GM12878 (cell line): ENCODE data around the gene CAMK2B. TPM values are rescaled to one million over a fixed set of nuclear protein-coding genes. Genes with fewer than 3 reads are reported as not detected.

Experiments used
- ATAC-seq: fragments of 200-7000 bp; cut with Tn5 transposase; 3 replicates; pipeline ENCODE4 v1.9.1; 2020; ENCODE audit warnings: mild to moderate bottlenecking, moderate library complexity
- BruUV-seq: library from RNA; stranded (reverse); fragments of 400-500 nt; replicated peaks from 2 replicates; lab custom pipeline; 2021; lab: Mats Ljungman, UMichigan
- CTCF ChIA-PET: fragments of 300-600 bp; sonication (Branson Sonifier 250); formaldehyde crosslinking; extraction: SDS; loops from one replicate; lab custom pipeline; 2021; ENCODE audit warnings: inconsistent platforms; lab: Yijun Ruan, JAX
- POLR2A ChIA-PET: fragments of 350-600 bp; formaldehyde crosslinking; extraction: SDS; loops from one replicate; lab custom pipeline; 2021; ENCODE audit warnings: inconsistent platforms; lab: Charles Lee
- RAD21 ChIA-PET: fragments of 300-600 bp; sonication (Branson Sonifier 250); formaldehyde crosslinking; loops from one replicate; lab custom pipeline; 2023; ENCODE audit warnings: antibody characterized with exemption; ENCODE audit not compliant: unreplicated experiment; lab: Charles Lee
- SMC1A ChIA-PET: fragments of 300-600 bp; sonication (Branson Sonifier 250); formaldehyde crosslinking; loops from one replicate; lab custom pipeline; 2023; ENCODE audit not compliant: unreplicated experiment, uncharacterized antibody; lab: Charles Lee
- DNase-seq: peaks from one replicate; pipeline ENCODE4 v3.0.0-alpha.2; 2011; ENCODE audit warnings: low read depth, low spot score
- FAIRE-seq: peaks from 3 replicates; lab custom pipeline; 2011; peaks lifted over from hg19 to GRCh38; lab: Jason Lieb, UNC
- H2AFZ ChIP-seq: 2 replicates; pipeline ENCODE4 v1.6.0; 2011; ENCODE audit warnings: low read depth, low read length, control low read depth; ENCODE audit not compliant: control insufficient read depth
- H3K27ac ChIP-seq: 2 replicates; pipeline ENCODE4 v1.5.1; 2011; ENCODE audit warnings: control low read depth; ENCODE audit not compliant: control insufficient read depth, insufficient read depth
- H3K27me3 ChIP-seq, 2 experiments: replicated peaks in 1 of 2; 2 replicates each; pipeline versions ENCODE4 v1.6.0 to v1.6.1; 2011; ENCODE audit warnings: low read length in 1 of 2; ENCODE audit not compliant: control insufficient read depth in 2 of 2, insufficient read depth in 2 of 2
- H3K36me3 ChIP-seq, 2 experiments: 2 replicates each; pipeline ENCODE4 v1.5.1; 2011; ENCODE audit warnings: low read length in 1 of 2; ENCODE audit not compliant: control insufficient read depth in 2 of 2, insufficient read depth in 2 of 2
- H3K4me1 ChIP-seq: 2 replicates; pipeline ENCODE4 v1.6.1; 2011; ENCODE audit warnings: mild to moderate bottlenecking, low read length, moderate library complexity, mixed read lengths; ENCODE audit not compliant: control insufficient read depth, insufficient read depth
- H3K4me2 ChIP-seq: 2 replicates; pipeline ENCODE4 v1.6.0; 2011; ENCODE audit warnings: control low read depth; ENCODE audit not compliant: control insufficient read depth, insufficient read depth
- H3K4me3 ChIP-seq: fragments of 200-600 bp; sonication (generic); 2 replicates; pipeline ENCODE4 v1.5.1; 2016
- H3K79me2 ChIP-seq: 2 replicates; pipeline ENCODE4 v1.6.0; 2011; ENCODE audit warnings: low read length; ENCODE audit not compliant: control insufficient read depth, insufficient read depth
- H3K9ac ChIP-seq: 2 replicates; pipeline ENCODE4 v1.8.0; 2011; ENCODE audit warnings: low read length, control low read depth, mixed read lengths; ENCODE audit not compliant: control insufficient read depth, insufficient read depth
- H3K9me3 ChIP-seq: replicated peaks from 3 replicates; pipeline ENCODE4 v1.5.1; 2011; ENCODE audit warnings: mild to moderate bottlenecking, low read length; ENCODE audit not compliant: control insufficient read depth, insufficient read depth
- H4K20me1 ChIP-seq: 2 replicates; pipeline ENCODE4 v1.6.0; 2011; ENCODE audit not compliant: control insufficient read depth, insufficient read depth
- E4F1 ChIP-seq: fragments of 450-650 bp; IDR thresholded peaks from 2 replicates; pipeline ENCODE4 v1.6.1; 2018; ENCODE audit warnings: borderline replicate concordance, mild to moderate bottlenecking; ENCODE audit not compliant: partially characterized antibody
- HDGF ChIP-seq: fragments of 450-650 bp; IDR thresholded peaks from 2 replicates; pipeline ENCODE4 v1.6.1; 2016; ENCODE audit warnings: antibody characterized with exemption
- IRF3 ChIP-seq: fragments of 450-650 bp; IDR thresholded peaks from 2 replicates; pipeline ENCODE4 v1.6.1; 2014; ENCODE audit warnings: mild to moderate bottlenecking
- LARP7 ChIP-seq: fragments of 450-650 bp; IDR thresholded peaks from 2 replicates; pipeline ENCODE4 v1.6.1; 2017; ENCODE audit warnings: mild to moderate bottlenecking
- MAX ChIP-seq: IDR thresholded peaks from 2 replicates; pipeline ENCODE4 v1.6.1; 2012; ENCODE audit warnings: low read depth, low read length, improper control_type of control experiment
- NR2F1 ChIP-seq: fragments of 450-650 bp; conservative IDR thresholded peaks from 2 replicates; pipeline ENCODE4 v1.6.1; 2017; ENCODE audit warnings: mild to moderate bottlenecking
- NRF1 ChIP-seq: conservative IDR thresholded peaks from 2 replicates; pipeline ENCODE4 v1.6.1; 2011; ENCODE audit warnings: mild to moderate bottlenecking, low read depth, low read length, improper control_type of control experiment
- RAD51 ChIP-seq: fragments of 450-650 bp; IDR thresholded peaks from 2 replicates; pipeline ENCODE4 v1.6.1; 2016; ENCODE audit warnings: moderate library complexity, mild to moderate bottlenecking, inconsistent platforms
- RELB ChIP-seq: fragments of 450-650 bp; IDR thresholded peaks from 2 replicates; pipeline ENCODE4 v1.6.1; 2017; ENCODE audit warnings: low read depth, mild to moderate bottlenecking, moderate library complexity
- RFX5 ChIP-seq: IDR thresholded peaks from 2 replicates; pipeline ENCODE4 v1.6.1; 2011; ENCODE audit warnings: low read depth, low read length, improper control_type of control experiment
- SIN3A ChIP-seq: IDR thresholded peaks from 2 replicates; pipeline ENCODE4 v1.6.1; 2012; ENCODE audit warnings: low read depth, low read length, improper control_type of control experiment
- SPI1 ChIP-seq: IDR thresholded peaks from 2 replicates; pipeline ENCODE4 v1.6.1; 2011; ENCODE audit warnings: low read depth, mild to moderate bottlenecking, low read length, moderate library complexity, borderline replicate concordance; ENCODE audit not compliant: insufficient read depth
- WGBS: methylation state at CpG from one replicate; pipeline ENCODE4 v1.1.6; 2016; ENCODE audit warnings: low lambda C conversion rate; ENCODE audit not compliant: insufficient replicate concordance, insufficient coverage; ENCODE audit errors: missing lambda C conversion rate; 5-methylcytosine and 5-hydroxymethylcytosine counted together
- in situ Hi-C: fragments of 300-500 bp; cut with MboI; formaldehyde crosslinking; loops from 9 replicates; pipeline ENCODE4 v1.14.3; 2018; ENCODE audit warnings: mixed read lengths
- intact Hi-C: fragments of 100-400 bp; cut with micrococcal nuclease; formaldehyde crosslinking; loops from one replicate; pipeline ENCODE4 v1.14.2; 2022; ENCODE audit not compliant: unreplicated experiment
- polyA plus RNA-seq, 11 experiments: library from polyadenylated mRNA; depleted of rRNA in 4 of 11; unstranded in 6 of 11; stranded (reverse) in 5 of 11; fragments of >200 nt; fragmentation: Nextera tagmentation in 4 of 11; fragmentation: Illumina TruSeq in 1 of 11; extraction: Ambion mirVana in 4 of 11; extraction: Trizol in 1 of 11; gene quantifications; 1 replicate in 1 of 11; 2 replicates in 10 of 11; pipeline versions ENCODE4 v1.2.1 to v1.2.3, GENCODE V29; 2011 to 2016; ENCODE audit warnings: inconsistent platforms in 2 of 11, missing spikeins in 2 of 11, low read depth in 1 of 11
- total RNA-seq, 4 experiments: library from RNA; depleted of rRNA in 3 of 4; stranded (reverse); fragments of >200 nt in 3 of 4; fragmentation: Illumina TruSeq in 1 of 4; extraction: Trizol in 1 of 4; gene quantifications; 2 replicates each; pipeline versions ENCODE4 v1.2.1 to v1.2.3, GENCODE V29; 2013 to 2021

The CAMK2B gene
- total and polyA plus RNA-seq, 10 of the 15 experiments (the other 5 are each of a cell fraction or from before 2014, with no cell fraction given) = 0.06 to 0.23 (median 0.11) TPM; not detected in 5

- Histone ChIP-seq H3K27me3 (no peaks in the 10 kb centered on the region), H3K4me1 (no peaks in the 10 kb centered on the region), H4K20me1 (no peaks in the 10 kb centered on the region), H3K4me2 (no peak overlapping the region), H3K4me3 (no peak overlapping the region), H3K79me2 (no peaks in the 10 kb centered on the region), H2AFZ (no peak overlapping the region), H3K36me3 (no peaks in the 10 kb centered on the region), H3K9ac (no peak overlapping the region), H3K9me3 (no peaks in the 10 kb centered on the region), H3K27ac (no peak overlapping the region)
- POLR2A ChIA-PET = no interaction called here
- DNase-seq (no peak), FAIRE-seq (no peak), ATAC-seq (no peak)
- RAD21 ChIA-PET = no interaction called here
- WGBS = 59% methylated on average over 22 of the region's 30 CpGs
- BruUV-seq = no TSS peak
- SMC1A ChIA-PET = no interaction called here
- TF ChIP-seq HDGF (no peak), NR2F1 (no peak), RELB (no peak), MAX (no peak), LARP7 (no peak), IRF3 (no peak), RAD51 (no peak), SIN3A (no peak), SPI1 (no peak), RFX5 (no peak), E4F1 (no peak), NRF1 (no peak)
- intact Hi-C loops = no loop called here
- in situ Hi-C loops = no loop called here
- CTCF ChIA-PET = interaction anchor here (0.6 kb wide), 1 partner anchor 115 kb away, joined by 3 read pairs; no protein-coding TSS in a partner anchor
Observed at GRCh38 chr7:44221231-44221791, 104.1 kb downstream of the CAMK2B start.
